ENCODE data around the gene MARK3.

The MARK3 gene

DNA sequence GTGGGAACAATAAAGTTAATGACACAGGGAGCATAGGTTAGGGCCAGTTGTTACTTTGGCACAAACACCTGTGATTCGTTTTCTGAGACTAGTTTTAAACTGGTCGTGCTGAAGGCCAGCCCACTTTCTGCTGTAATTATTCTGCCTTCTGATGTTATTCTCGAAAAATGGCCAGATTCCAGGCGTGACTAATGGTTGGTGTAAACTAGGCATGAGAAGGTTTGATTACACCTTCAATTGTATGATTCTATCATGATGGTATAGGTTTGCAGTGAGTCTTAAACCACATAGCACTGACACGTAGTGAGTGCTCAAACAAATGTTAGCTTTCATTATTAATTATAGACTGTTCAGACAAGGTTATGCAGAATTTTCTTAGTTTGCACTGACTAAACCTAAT, 98.4 kb downstream of the MARK3 start:
- no peak for DNase-seq

DNA sequence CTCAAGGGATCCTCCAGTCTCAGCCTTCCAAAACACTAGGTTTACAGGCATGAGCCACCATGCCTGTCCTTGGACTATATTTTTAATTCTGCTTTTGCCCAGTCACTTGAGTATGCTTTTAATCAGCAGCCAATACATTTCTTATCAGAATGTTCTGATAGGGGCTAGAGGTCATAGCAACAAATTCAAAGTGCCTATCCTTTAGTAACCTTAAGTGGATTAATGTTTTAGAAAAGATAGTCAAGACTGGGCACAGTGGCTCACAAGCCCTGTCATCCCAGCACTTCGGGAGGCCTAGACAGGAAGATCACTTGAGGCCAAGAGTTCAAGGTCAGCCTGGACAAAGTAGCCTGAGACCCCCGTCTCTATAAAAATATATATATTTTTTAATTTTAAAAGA, 100.3 kb downstream of the MARK3 start:
- DNase-seq: no peak

DNA sequence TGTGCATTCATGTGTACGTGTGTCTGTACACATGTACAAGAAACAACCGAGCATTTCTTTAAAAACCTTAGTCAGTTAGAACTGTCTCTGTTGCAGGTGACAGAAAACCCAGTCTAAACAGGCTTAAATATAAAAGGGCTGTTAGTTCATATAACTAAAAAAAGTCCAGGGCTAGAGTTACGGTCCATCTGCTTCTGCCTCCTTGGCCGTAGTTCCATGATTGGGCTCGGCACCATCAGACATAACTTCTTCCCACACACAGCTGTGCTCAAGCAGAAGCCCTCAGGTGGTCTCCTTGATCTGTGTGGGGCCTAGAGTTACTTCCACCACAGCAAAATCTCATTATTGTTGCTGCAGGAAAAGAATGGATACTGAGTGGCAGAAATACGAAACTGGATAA, 102.9 kb downstream of the MARK3 start:
- no peak for DNase-seq

DNA sequence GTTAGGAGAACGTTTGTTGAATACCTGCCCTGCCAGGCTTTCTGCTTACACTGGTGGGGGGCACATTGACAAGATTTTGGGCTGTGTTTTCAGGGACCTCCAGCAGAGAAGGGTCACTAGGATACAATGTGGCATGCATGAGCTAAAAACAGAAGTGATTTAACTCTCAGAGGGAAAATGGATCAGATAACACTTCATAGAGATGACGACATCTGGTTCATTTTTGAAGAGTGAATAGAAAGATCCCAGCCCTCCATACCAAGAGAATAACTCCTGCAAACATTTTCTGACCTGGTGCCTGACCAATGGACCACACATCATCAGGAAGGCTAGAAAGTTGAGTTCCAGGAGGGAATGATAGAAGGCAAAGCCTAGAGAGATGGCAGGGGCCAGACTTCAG, 103.7 kb downstream of the MARK3 start:
- no peak for DNase-seq

DNA sequence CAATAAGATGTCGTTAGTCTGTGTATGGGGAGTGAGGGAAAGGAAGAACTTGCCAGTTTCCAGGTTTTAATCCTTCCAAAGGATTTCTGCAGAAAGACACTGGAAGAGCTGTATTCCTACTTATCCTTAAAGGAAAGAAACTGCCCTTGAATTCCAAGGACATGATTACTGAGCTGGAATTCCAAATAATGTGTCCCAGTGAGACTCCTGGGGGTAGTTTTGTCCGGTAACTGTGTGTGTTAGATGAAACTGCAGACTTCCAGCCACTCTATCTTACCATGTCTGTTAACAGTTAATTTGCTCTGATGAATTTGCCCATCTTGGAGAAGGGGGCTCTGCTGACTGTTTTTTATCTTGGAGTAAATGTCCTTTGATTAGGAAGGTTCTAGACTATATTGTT, 104.4 kb downstream of the MARK3 start:
- DNase-seq: no peak

- DNase-seq: no peak
Measured at GRCh38 chr14:103491691-103492090, 106.5 kb downstream of the MARK3 start.

- DNase-seq: no peak
Measured at GRCh38 chr14:103492156-103492925, 107.1 kb downstream of the MARK3 start.

GRCh38 chr14:103495854-103496253, 110.6 kb downstream of the MARK3 start:
- no peak for DNase-seq

DNA sequence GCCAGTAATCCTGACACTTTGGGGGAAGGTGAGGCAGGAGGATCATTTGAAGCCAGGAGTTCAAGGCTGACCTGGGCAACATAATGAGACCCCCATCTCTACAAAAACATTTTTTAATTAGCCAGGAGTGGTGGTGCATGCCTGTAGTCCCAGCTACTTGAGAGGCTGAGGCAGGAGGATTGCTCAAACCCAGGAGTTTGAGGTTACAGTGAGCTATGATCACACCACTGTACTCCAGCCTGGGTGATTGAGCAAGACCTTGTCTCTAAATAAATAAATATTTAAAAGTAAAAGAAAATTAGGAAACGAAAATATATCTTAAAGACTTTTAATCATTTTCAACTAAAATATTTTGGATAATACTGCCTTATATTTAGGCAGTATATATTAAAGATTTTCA, 111.6 kb downstream of the MARK3 start:
- DNase-seq: no peak

- DNase-seq: no peak
Measured at GRCh38 chr14:103499709-103500108, 114.5 kb downstream of the MARK3 start.

DNA sequence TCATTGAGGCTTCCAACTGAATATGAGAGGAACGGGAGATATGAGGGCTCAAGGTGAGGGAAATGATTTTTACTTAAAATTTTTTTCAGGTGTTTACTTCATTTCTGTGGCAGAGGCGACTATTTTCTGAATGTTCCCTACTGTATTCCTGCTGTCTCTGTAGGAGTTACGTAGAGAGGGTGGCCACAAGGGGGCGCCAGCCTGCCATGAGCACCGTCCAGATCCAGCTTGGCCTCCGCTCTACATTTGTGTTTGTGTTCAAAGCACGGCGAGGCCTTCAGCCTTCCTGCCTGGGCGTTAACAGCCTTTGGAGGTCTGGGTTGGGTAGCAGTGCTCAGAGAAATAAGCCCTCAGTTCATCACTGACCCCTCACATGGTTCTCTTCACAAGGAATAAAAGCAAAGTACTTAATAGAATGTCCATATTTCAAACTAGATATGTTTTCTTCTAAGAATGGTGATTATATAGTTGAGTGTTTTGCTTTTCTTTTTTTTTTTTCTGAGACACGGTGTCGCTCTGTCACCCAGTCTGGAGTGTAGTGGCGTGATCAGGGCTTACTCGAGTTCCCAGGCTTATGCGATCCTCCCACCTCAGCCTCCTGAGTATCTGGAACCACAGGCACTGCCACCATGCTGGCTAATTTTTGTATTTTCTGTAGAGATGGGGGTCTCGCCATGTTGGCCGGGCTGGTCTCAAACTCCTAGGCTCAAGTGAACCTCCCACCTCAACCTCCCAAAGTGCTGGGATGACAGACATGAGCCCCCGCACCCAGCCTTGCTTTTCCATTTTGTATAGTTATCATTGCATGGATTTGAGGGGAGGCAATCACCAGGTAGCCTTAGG, 115.2 kb downstream of the MARK3 start:
- DNase-seq: peak in 57 of 58 donors; percentile 33 to 99 (median 84)

DNA sequence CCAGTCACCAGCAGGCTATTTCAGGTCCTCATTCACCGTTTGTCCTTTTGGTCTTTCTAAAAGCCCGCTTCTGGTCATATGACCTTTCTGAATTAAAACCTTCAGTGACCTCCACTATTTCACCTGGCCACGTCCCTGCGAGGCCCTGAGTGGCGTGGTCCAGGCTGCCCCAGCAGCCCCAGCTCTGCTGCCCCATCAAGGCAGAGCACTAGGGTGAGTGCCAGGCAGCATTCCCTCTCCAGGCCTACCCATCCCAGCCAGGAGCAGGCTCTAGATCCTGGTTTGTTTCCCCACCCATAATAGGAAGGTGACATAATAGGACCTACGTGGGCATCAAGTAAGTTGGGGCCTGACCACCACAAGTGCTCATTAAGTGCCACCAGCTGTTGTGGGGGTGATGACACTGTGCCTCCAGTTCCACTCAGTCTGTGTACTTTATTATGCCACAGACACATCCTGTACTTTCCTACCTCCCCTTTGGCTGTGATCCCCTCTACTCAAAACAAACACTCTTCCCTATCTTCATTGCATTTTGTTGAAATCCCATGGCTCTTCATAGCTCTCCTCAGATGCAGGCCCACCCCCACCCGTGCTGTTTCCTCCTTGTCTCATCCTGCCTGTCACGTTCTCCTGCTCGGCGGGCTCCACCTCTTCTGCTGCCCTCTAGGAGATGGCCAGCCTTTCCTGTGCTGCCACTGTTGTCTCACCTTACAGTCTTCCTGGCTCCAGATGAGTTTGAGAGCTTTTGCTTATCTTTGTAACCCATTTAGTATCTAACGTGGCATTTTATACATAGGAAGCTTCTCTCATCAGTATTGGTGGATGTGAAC, 116.0 kb downstream of the MARK3 start:
- DNase-seq: no peak

GRCh38 chr14:103501921-103502669, 116.9 kb downstream of the MARK3 start:
- DNase-seq: peak in 1 of 58 donors; percentile 72

GRCh38 chr14:103502877-103503276, 117.7 kb downstream of the MARK3 start:
- no peak for DNase-seq

DNA sequence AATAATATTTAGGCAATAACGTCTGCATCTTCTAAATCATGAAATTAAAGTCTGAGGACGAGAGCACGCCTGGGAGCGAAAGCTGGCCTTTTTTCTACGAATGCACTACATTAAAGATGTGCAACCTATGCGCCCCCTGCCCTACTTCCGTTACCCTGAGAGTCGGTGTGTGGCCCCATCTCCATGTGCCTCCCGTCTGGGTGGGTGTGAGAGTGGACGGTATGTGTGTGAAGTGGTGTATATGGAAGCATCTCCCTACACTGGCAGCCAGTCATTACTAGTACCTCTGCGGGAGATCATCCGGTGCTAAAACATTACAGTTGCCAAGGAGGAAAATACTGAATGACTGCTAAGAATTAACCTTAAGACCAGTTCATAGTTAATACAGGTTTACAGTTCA, 118.1 kb downstream of the MARK3 start:
- no peak for DNase-seq

DNA sequence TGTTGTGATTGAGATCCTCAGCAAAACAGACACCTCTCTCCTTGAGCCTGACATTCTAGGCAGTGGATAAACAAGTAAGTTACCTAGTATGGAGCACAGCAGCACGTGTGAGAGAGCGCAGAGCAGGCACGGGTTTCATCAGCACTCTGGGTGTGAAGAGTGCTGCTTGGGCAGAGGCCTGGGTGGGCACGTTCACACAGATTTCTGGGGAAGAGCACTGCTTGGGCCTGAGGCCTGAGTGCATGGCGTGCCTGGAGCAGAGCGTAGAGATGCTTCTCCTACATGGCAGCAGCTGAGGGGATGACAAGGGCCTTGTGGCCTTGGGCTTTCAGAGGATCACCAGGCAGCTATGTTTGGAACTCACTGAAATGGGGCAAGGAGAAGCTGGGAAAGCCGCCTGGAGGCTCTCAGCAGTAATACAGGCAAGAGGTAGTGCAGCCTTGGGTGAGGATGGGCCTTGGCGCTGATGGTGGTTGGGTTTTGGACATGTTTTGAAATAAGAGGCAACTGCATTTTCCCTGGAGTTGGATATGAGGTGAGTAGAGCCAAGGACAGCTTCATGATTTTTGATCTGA, 119.9 kb downstream of the MARK3 start:
- no peak for DNase-seq

- DNase-seq: no peak
Measured at GRCh38 chr14:103507751-103508150, 122.5 kb downstream of the MARK3 start.

DNA sequence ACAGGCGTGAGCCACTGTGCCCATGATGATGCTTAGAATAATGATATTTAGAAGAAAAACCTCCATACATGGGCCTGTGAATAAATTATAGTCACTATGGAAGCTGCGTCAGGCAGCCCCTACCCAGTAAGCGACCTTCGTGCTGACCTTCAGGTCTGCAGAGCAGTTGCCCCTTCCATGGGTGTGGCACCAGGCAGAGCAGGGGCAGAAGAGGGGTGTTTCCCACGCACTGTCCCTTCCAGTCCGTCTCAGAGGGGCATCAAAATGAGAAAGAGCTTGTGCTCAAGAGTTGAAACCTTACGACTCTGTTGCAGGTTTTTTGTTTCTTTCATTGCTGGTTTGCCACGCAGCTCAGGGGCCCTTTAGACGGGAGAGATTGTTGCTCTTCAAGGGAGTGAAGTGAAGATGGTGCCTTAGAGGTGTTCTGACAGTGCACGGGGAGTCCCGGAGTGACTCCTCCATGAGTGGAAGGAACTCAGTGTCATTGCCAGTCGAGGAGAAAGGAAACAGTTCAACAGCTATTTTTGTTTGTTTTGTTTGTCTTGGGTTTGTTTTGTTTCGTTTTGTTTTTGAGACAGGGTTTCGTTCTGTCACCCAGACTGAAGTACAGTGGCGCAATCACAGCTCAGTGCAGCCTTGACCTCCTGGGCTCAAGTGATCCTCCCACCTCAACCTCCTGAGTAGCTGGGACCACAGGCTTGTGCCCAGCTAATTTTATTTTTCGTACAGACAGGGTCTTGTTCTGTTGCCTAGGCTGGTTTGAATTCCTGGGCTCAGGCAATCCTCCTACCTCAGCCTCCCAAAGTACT, 123.5 kb downstream of the MARK3 start:
- DNase-seq: no peak

DNA sequence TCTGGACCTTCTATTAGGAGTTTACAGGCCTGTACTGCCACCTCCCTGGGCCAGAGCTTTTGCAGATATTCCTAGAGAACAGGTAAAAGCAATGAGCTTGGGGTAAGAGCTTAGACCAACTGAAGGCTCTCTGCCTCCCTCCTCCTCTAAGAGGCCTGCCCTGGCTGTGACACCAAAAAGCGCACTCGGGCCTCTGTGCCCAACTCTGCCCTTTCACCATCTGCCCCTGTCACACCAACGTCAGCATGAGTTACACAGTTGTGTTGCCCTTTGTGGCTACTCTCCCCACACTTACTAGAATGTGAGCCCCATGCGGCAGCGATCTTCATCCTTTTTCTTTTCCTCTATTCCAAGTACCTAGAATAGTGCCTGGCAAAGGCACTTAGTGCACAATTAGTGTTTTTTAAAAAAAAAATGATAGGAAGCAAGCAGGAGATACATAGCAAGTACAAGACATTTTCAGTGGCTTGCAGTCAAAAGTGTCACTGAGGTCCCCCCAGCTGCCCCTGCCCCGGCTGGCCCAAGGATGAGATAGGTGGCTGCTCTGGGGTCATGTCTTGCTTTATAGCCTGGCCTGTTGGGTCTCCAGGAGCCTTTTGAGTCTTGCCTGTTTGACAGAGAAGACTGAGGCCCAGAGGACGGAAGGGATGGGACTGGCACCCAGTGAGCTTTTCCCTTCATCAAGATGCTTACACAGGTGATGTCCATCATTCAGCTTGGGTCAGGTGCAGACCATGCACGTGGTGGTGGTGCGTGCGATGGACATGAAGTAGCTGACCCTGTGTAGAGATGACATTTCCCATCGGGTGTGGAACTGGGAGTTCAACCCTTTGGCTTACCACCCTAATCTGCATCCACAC, 124.9 kb downstream of the MARK3 start:
- DNase-seq: no peak
